ENCODE data around the gene ARHGAP42.

GRCh38 chr11:100918551-100919500 is 231.7 kb downstream of the ARHGAP42 start:
- TF ChIP-seq CTCF (IDR thresholded peaks at IDR 0.05) (no peak), POLR2A (IDR thresholded peaks at IDR 0.05) (no peak)
